GM21717 (cell line): ENCODE measurements around the gene ZSWIM3.
"Not testable (repeated sequence)": the region's sequence is repeated elsewhere in the genome, so short reads cannot be mapped to it uniquely, and the experiment has no call there.

Experiments
- ATAC-seq: cut with Tn5 transposase; IDR thresholded peaks from one replicate; pipeline ENCODE4 v1.9.1; 2021; ENCODE audit warnings: mild to moderate bottlenecking, moderate library complexity; ENCODE audit not compliant: unreplicated experiment

Gene ZSWIM3

GRCh38 chr20:45859916-45860315 lies 2.5 kb downstream of the ZSWIM3 start:
- ATAC-seq = no peak

- no peak for ATAC-seq
Observed at GRCh38 chr20:45860560-45861220, 3.3 kb downstream of the ZSWIM3 start.

- no peak for ATAC-seq
Observed at GRCh38 chr20:45861221-45862075, 4.0 kb downstream of the ZSWIM3 start.

GRCh38 chr20:45863543-45864470 lies 6.4 kb downstream of the ZSWIM3 start:
- ATAC-seq = no peak

DNA sequence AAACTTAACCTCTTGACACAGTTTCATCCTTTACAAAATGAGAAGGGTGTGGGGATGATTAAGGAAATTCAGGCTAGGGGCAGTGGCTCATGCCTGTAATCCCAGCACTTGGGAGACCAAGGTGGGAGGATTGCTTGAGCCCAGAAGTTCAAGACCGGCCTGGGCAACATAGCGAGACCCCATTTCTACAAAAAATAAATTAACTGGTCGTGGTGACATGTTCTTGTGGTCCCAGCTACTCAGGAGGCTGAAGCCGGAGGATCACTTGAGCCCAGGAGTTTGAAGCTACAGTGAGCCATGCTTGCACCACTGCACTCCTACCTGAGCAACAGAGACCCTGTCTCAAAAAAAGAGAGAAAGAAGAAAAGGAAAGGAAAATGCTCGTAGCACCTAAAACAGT lies 9.0 kb downstream of the ZSWIM3 start:
- no peak for ATAC-seq

DNA sequence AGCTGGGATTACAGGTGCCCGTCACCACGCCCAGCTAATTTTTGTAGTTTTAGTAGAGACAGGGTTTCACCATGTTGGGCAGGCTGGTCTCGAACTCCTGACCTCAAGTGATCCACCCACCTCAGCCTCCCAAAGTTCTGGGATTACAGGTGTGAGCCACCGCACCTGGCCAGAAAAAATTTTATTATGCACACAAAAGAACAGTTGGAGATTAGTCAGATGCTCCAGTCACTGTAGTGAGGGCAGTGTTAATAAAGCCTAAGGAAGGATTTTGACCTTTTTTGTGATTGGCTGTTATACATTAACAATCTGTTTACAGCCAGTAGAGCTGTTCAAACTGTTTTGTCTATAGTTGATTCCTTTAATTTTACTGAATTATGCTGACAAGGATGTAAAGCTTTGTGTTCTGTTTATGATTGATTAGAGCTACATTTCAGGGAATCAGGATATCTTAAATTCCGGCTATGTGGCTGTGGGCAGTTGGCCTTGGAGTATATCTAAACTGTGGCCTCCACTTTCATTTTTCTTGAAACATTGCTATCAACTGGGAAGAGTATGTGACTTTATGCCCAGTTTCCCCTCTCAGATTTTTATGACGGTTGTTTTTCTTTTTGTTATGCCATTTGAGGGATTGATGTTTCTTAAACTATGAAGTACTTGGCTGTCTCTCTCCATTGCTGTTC lies 9.9 kb downstream of the ZSWIM3 start:
- no peak for ATAC-seq

DNA sequence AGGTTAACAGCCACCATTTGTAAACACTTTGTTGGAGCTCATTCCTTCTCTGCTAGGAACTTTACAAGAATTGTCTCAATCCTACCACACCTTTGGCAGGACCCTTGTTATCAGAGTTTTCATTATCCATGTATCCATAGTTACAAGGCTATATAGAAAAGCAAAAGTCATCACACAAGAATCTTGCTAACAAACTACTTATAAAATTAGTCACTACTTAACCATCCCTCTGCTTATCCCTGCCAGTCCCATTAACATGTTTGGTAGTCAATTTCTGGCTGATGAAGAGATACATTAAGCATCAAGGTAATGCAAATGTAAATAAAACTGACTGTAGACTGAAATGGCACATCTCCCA lies 10.4 kb downstream of the ZSWIM3 start:
- no peak for ATAC-seq

- no peak for ATAC-seq
Observed at GRCh38 chr20:45872626-45873025, 15.2 kb downstream of the ZSWIM3 start.

DNA sequence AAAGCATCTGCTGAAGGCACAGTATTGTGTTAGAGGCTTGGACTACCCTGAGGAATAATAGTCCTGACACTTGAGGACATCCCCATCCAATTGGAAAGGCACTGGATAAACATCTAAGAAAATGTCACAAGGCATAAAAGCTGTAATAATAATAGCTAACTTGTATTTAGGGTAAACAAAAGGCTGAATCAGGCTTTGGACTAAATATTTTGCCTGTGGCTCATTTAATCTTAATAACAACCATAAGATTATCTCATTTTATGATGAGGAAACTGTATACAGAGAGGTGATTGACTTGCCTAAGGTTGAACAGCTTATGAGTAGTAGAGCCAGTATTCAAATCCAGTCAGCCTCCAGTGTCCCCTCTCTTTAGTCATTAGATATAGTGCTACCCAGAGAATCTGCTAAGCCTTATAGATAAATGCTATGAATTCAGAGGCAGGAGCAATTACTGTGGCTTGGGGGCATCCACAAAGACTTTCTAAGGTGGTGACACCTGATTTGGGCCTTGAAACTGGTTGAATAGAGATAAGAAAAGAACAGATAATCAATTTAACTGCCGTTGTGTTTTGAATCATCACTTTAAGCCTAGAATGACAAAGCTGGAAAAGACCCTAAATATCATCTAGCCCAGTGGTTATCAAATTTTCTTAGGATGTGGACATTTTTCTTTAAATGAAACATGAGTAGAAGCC lies 16.1 kb downstream of the ZSWIM3 start:
- ATAC-seq = no peak

DNA sequence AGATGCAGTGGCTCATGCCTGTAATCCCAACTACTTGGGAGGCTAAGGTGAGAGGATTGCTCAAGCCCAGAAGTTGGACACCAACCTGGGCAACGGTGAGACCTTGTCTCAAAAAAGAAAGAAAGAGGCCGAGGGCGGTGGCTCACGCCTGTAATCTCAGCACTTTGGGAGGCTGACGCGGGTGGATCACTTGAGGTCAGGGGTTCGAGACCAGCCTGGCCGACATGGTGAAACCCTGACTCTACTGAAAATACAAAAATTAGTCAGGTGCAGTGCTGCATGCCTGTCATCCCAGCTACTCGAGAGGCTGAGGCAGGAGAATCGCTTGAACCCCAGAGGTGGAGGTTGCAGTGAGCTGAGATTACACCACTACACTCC lies 16.7 kb downstream of the ZSWIM3 start:
- ATAC-seq = not testable (repeated sequence)

DNA sequence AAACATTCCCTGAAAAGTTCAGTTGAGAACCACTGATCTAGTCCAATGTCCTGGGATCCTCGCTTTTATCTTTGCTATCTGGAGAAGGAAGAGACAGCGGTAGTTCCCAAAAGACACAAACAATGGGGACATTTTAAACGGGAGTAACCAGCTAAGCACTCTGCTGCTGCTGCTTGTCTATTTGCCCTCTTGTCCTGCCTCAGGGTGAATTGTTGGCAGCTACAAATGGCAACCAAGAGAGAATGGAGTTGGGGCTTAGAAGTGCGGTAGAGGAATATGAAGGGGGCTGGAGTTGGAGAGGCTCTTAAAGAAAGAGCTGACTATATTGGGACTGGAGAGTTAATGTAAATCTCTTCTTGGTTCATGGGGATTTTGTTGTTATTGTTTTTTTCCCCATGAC lies 17.2 kb downstream of the ZSWIM3 start:
- no peak for ATAC-seq

GRCh38 chr20:45878076-45878761 lies 20.8 kb downstream of the ZSWIM3 start:
- no peak for ATAC-seq

DNA sequence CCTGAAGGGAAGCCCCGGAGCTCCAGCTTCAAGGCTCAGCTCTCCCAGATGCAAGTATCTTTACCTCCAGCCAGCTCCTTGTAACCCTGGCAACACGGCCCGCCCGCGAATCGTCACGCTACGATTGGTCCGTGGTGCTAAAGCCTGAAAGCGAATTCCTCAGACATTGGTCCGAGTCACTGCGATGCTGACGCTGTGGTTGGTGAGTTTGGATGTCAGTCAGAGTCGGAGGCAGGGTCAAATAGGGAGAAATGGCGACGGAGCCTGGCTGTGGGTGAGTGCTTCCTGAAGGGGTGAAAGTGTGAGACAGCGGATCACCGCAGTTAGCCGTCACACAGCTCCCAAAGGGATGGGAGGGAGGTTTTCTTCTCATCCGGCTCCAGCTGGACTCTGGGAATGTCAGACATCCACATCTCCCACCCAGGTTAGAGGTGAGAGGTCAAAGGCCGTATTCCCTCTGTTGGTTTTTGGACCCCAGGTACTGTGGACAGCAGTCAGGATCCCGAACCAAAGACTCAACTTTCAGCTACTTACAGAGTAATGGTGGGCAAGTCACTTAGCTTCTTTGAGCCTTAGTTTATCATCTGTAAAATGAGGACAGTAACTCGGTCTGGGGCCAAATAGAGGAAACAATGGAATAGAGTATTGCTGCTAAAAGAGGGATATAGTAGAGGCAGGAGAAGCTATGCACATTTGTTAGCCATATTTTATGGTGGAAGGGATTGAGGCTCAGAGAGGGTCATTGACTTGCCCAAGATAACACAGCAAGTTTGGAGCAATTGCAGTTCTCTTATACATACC lies 23.8 kb downstream of the ZSWIM3 start, which contains the start of gene ZSWIM1:
Gene ZSWIM1 (plus strand): TSS at position 240 of the 801 bp plus-strand sequence. CDS start 1,366 bp downstream, outside the sequence.
- ATAC-seq = peak; percentile 95

DNA sequence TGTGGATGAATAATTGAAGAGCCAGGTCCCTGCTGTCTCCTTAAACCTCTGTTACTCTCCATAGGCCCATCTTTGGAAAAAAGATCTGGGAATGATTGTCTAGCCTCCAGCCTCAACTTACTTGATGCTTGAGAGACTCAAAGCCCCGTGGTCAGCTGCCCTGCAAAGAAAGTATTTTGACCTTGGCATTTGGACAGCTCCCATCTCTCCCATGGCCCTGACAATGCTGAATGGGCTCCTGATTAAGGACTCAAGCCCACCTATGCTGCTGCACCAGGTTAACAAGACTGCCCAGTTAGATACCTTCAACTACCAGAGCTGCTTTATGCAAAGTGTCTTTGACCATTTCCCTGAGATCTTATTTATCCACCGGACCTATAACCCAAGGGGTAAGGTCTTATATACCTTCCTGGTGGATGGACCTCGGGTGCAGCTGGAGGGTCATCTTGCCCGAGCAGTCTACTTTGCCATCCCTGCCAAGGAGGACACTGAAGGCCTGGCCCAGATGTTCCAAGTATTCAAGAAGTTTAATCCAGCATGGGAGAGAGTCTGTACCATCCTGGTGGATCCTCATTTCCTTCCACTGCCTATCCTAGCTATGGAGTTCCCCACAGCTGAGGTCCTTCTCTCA lies 25.2 kb downstream of the ZSWIM3 start:
- ATAC-seq = no peak

GRCh38 chr20:45883100-45883469 lies 25.7 kb downstream of the ZSWIM3 start:
- ATAC-seq = no peak

GRCh38 chr20:45886590-45887345 lies 29.4 kb downstream of the ZSWIM3 start:
- no peak for ATAC-seq

- no peak for ATAC-seq
Observed at GRCh38 chr20:45887346-45887715, 29.9 kb downstream of the ZSWIM3 start, which contains the start of gene SPATA25. Gene SPATA25 (minus strand): TSS chr20:45887622. CDS start chr20:45887590, 32 bp downstream.
